HG03460 (cell line): ENCODE data around the gene SLC7A8.

Experiments used
- ATAC-seq: cut with Tn5 transposase; IDR thresholded peaks from one replicate; pipeline ENCODE4 v1.9.1; 2021; ENCODE audit not compliant: unreplicated experiment

SLC7A8 gene

GRCh38 chr14:23136566-23137133 is 46.8 kb downstream of the SLC7A8 start:
- ATAC-seq, result no peak

GRCh38 chr14:23132970-23133369 is 50.5 kb downstream of the SLC7A8 start:
- ATAC-seq, result no peak

GRCh38 chr14:23131482-23131881 is 52.0 kb downstream of the SLC7A8 start:
- no peak for ATAC-seq

- ATAC-seq, result no peak
These were observed 52.6 kb downstream of the SLC7A8 start for GRCh38 chr14:23130871-23131270.

- ATAC-seq, result no peak
These were observed 53.6 kb downstream of the SLC7A8 start for GRCh38 chr14:23129759-23130316.

- no peak for ATAC-seq
These were observed 54.3 kb downstream of the SLC7A8 start for GRCh38 chr14:23128969-23129758.

- no peak for ATAC-seq
These were observed 55.6 kb downstream of the SLC7A8 start for GRCh38 chr14:23127861-23128260.

GRCh38 chr14:23126548-23127278 is 56.7 kb downstream of the SLC7A8 start:
- ATAC-seq, result no peak

GRCh38 chr14:23125933-23126524 is 57.4 kb downstream of the SLC7A8 start:
- ATAC-seq, result no peak

GRCh38 chr14:23125011-23125410 is 58.4 kb downstream of the SLC7A8 start:
- ATAC-seq, result no peak

- ATAC-seq, result no peak
These were observed 59.0 kb downstream of the SLC7A8 start for GRCh38 chr14:23124337-23124954.

GRCh38 chr14:23123419-23123818 is 60.0 kb downstream of the SLC7A8 start:
- ATAC-seq, result no peak

- ATAC-seq, result no peak
These were observed 61.4 kb downstream of the SLC7A8 start for GRCh38 chr14:23122086-23122485.

- ATAC-seq, result peak; percentile 50
These were observed 62.1 kb downstream of the SLC7A8 start for GRCh38 chr14:23121361-23121771.

- peak; percentile 81 for ATAC-seq
These were observed 62.8 kb downstream of the SLC7A8 start for GRCh38 chr14:23120541-23121251.

GRCh38 chr14:23119363-23120327 is 63.8 kb downstream of the SLC7A8 start:
- no peak for ATAC-seq

GRCh38 chr14:23118506-23119362 is 64.7 kb downstream of the SLC7A8 start, which contains the start of gene CEBPE:
CEBPE (minus strand) TSS chr14:23119255; CDS start chr14:23119091, 164 bp downstream.
- ATAC-seq, result no peak
